HEK293T (cell line): ENCODE results near the gene RTKN.

Source experiments
- BHLHE40 ChIP-seq: fragments of 450-650 bp; IDR thresholded peaks from 2 replicates; pipeline ENCODE4 v1.6.1; 2016; ENCODE audit warnings: mild to moderate bottlenecking, moderate library complexity, borderline replicate concordance
- CTBP1 ChIP-seq: fragments of 450-650 bp; IDR thresholded peaks from 2 replicates; pipeline ENCODE4 v1.6.1; 2016; ENCODE audit warnings: borderline replicate concordance
- FOXA1 ChIP-seq: fragments of 450-650 bp; IDR thresholded peaks from 2 replicates; pipeline ENCODE4 v1.6.1; 2016; ENCODE audit warnings: mild to moderate bottlenecking
- FOXK2 ChIP-seq: fragments of 450-650 bp; IDR thresholded peaks from 2 replicates; pipeline ENCODE4 v1.6.1; 2016; ENCODE audit warnings: mild to moderate bottlenecking
- FOXM1 ChIP-seq: fragments of 450-650 bp; IDR thresholded peaks from 2 replicates; pipeline ENCODE4 v1.6.1; 2017; ENCODE audit warnings: mild to moderate bottlenecking, borderline replicate concordance
- HDGF ChIP-seq: fragments of 450-650 bp; IDR thresholded peaks from 2 replicates; pipeline ENCODE4 v1.6.1; 2017; ENCODE audit warnings: antibody characterized with exemption, borderline replicate concordance
- LEF1 ChIP-seq: fragments of 450-650 bp; IDR thresholded peaks from 2 replicates; pipeline ENCODE4 v1.6.1; 2017; ENCODE audit warnings: mild to moderate bottlenecking, borderline replicate concordance
- NFRKB ChIP-seq: fragments of 450-650 bp; IDR thresholded peaks from 2 replicates; pipeline ENCODE4 v1.6.1; 2016; ENCODE audit warnings: mild to moderate bottlenecking, moderate library complexity
- SP1 ChIP-seq: fragments of 450-650 bp; IDR thresholded peaks from 2 replicates; pipeline ENCODE4 v1.6.1; 2017
- SUZ12 ChIP-seq: fragments of 450-650 bp; IDR thresholded peaks from 2 replicates; pipeline ENCODE4 v1.6.1; 2016; ENCODE audit warnings: mild to moderate bottlenecking
- TARDBP ChIP-seq: fragments of 450-650 bp; IDR thresholded peaks from 2 replicates; pipeline ENCODE4 v1.6.1; 2016

GRCh38 chr2:74423231-74424095, 18.3 kb downstream of the RTKN start:
- TF ChIP-seq FOXM1 (no peak), FOXA1 (no peak), FOXK2 (no peak), TARDBP (no peak), BHLHE40 (no peak), SP1 (no peak), HDGF (no peak), SUZ12 (no peak), NFRKB (no peak), CTBP1 (no peak), LEF1 (no peak)
